WTC11 (cell line): ENCODE results near the gene OLFML2B.

Source experiments
- CTCF ChIP-seq: fragments of 200-600 bp; IDR thresholded peaks from 2 replicates; pipeline ENCODE4 v1.8.0; 2022; ENCODE audit warnings: antibody characterized with exemption
- E2F1 ChIP-seq: sonication (generic); formaldehyde crosslinking; IDR thresholded peaks from 2 replicates; pipeline ENCODE4 v1.8.0; 2022; ENCODE audit warnings: mild to moderate bottlenecking, missing genetic modification reagents
- ELF4 ChIP-seq: sonication (generic); formaldehyde crosslinking; IDR thresholded peaks from 2 replicates; pipeline ENCODE4 v1.8.1; 2022; ENCODE audit warnings: low read depth, mild to moderate bottlenecking, moderate library complexity, missing genetic modification reagents
- ETV6 ChIP-seq: sonication (generic); formaldehyde crosslinking; IDR thresholded peaks from 2 replicates; pipeline ENCODE4 v1.8.1; 2022; ENCODE audit warnings: mild to moderate bottlenecking, missing genetic modification reagents
- MAX ChIP-seq: sonication (generic); formaldehyde crosslinking; IDR thresholded peaks from 2 replicates; pipeline ENCODE4 v1.8.0; 2022; ENCODE audit warnings: mild to moderate bottlenecking, missing genetic modification reagents
- MLX ChIP-seq: sonication (generic); formaldehyde crosslinking; IDR thresholded peaks from 2 replicates; pipeline ENCODE4 v1.8.1; 2023; ENCODE audit warnings: mild to moderate bottlenecking, missing genetic modification reagents, moderate library complexity
- NR2C2 ChIP-seq: sonication (generic); formaldehyde crosslinking; IDR thresholded peaks from 2 replicates; pipeline ENCODE4 v1.8.0; 2022; ENCODE audit warnings: mild to moderate bottlenecking, missing genetic modification reagents
- RELA ChIP-seq: sonication (generic); formaldehyde crosslinking; IDR thresholded peaks from 2 replicates; pipeline ENCODE4 v1.8.1; 2022; ENCODE audit warnings: missing genetic modification reagents, mild to moderate bottlenecking, borderline replicate concordance

- TF ChIP-seq CTCF, result no peak
- no peak for TF ChIP-seq RELA
- no peak for TF ChIP-seq NR2C2 (CRISPR knock-in tag)
- no peak for TF ChIP-seq ELF4 (CRISPR knock-in tag)
- no peak for TF ChIP-seq MAX (CRISPR knock-in tag)
- no peak for TF ChIP-seq MLX (CRISPR knock-in tag)
- TF ChIP-seq ETV6 (CRISPR knock-in tag), result peak; percentile 18; the same call in 1 of the 2 replicates
- no peak for TF ChIP-seq E2F1 (CRISPR knock-in tag)
These were observed 45.8 kb upstream of the OLFML2B start, which contains the start of gene NOS1AP for GRCh38 chr1:162069334-162070093.
